Measurements from ENCODE around the gene LTBP4.
A peak's percentile ranks its signal among the peaks of the same experiment; 100 is the strongest.
"Not testable (repeated sequence)": the region's sequence is repeated elsewhere in the genome, so short reads cannot be mapped to it uniquely, and the experiment has no call there.

Gene LTBP4

GRCh38 chr19:40646743-40647254, 45.6 kb downstream of the LTBP4 start:
- no peak overlapping the region for H3K4me3 ChIP-seq (ENCODE audit: low read depth, low read length)
- DNase-seq (ENCODE audit: low read depth) = no peak
- TF ChIP-seq CTCF (IDR thresholded peaks at IDR 0.05; ENCODE audit: low read depth, low read length, missing control alignments) = no peak

GRCh38 chr19:40649903-40650675, 48.9 kb downstream of the LTBP4 start:
- in situ Hi-C loops (cut with HindIII; ENCODE audit: low sequenced_read_pairs); H3K4me3 ChIP-seq (ENCODE audit: low read depth, low read length); DNase-seq (ENCODE audit: low read depth): not testable (repeated sequence)

More at GRCh38 chr19:40646743-40647254, 45.6 kb downstream of the LTBP4 start:
- in situ Hi-C loops (cut with HindIII; ENCODE audit: low sequenced_read_pairs) = no loop called here

DNA sequence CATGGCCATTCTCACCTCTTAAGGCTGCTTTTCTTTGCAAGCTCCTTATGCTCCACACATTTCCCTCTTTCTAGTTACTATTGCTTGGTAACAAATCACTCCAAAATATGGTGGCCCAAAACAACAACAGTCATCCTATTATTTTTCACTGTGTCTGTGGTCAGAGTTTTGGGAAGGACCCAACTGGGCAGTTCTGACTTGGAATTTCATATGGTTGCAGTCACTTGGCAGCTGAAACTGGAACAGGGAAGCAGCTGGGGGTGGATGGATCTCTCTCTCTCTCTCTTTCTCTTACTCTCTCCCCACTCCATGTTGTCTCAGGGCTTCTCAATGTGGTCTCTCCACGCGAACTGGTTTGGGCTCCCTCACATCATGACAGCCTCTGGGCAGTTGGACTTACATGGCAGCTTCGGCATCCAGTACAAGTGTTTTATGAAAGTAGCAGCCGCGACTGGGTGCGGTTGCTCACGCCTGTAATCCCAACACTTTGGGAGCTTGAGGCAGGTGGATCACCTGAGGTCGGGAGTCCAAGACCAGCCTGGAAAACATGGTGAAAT, 49.7 kb downstream of the LTBP4 start:
- no peak for TF ChIP-seq CTCF (IDR thresholded peaks at IDR 0.05; ENCODE audit: low read depth, low read length, missing control alignments)
- in situ Hi-C loops (cut with HindIII; ENCODE audit: low sequenced_read_pairs) = no loop called here
- peak; percentile 82 for DNase-seq (ENCODE audit: low read depth)
- H3K4me3 ChIP-seq (ENCODE audit: low read depth, low read length) = no peak overlapping the region

DNA sequence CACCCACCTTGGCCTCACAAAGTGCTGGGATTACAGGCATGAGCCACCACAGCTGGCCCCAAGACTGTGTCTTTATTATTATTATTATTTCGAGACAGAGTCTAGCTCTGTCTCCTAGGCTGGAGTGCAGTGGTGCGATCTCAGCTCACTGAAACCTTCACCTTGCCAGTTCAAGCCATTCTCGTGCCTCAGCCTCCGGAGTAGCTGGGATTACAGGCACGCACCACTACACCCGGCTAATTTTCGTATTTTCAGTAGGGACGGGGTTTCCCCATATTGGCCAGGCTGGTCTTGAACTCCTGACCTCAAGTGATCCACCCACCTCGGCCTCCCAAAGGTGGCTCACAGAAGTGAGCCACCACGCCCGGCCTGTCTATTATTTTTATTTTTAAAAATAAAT, 51.1 kb downstream of the LTBP4 start:
- H3K4me3 ChIP-seq (ENCODE audit: low read depth, low read length); in situ Hi-C loops (cut with HindIII; ENCODE audit: low sequenced_read_pairs); DNase-seq (ENCODE audit: low read depth): not testable (repeated sequence)

DNA sequence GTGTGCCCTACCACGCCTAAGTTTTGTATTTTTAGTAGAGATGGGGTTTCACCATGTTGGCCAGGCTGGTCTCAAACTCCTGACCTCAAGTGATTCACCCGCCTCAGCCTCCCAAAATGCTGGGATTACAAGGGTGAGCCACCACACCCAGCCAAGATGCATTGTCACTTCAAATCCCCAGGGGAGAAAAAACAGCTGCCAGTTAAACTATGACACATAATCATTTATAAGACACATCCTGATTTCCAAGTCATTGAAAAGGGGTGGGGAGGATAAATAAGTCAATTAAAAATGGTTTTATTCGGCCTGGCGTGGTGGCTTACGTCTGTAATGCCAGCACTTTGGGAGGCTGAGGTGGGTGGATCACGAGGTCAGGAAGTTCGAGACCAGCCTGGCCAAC, 54.5 kb downstream of the LTBP4 start:
- DNase-seq (ENCODE audit: low read depth); in situ Hi-C loops (cut with HindIII; ENCODE audit: low sequenced_read_pairs); H3K4me3 ChIP-seq (ENCODE audit: low read depth, low read length): not testable (repeated sequence)

- in situ Hi-C loops (cut with HindIII; ENCODE audit: low sequenced_read_pairs) = no loop called here
- no peak for DNase-seq (ENCODE audit: low read depth)
- no peak overlapping the region for H3K4me3 ChIP-seq (ENCODE audit: low read depth, low read length)
- no peak for TF ChIP-seq CTCF (IDR thresholded peaks at IDR 0.05; ENCODE audit: low read depth, low read length, missing control alignments)
Observed at GRCh38 chr19:40658031-40658430, 56.9 kb downstream of the LTBP4 start.

GRCh38 chr19:40659116-40659515, 57.9 kb downstream of the LTBP4 start:
- in situ Hi-C loops (cut with HindIII; ENCODE audit: low sequenced_read_pairs) = no loop called here
- H3K4me3 ChIP-seq (ENCODE audit: low read depth, low read length) = no peak overlapping the region
- TF ChIP-seq CTCF (IDR thresholded peaks at IDR 0.05; ENCODE audit: low read depth, low read length, missing control alignments) = no peak
- DNase-seq (ENCODE audit: low read depth) = no peak

DNA sequence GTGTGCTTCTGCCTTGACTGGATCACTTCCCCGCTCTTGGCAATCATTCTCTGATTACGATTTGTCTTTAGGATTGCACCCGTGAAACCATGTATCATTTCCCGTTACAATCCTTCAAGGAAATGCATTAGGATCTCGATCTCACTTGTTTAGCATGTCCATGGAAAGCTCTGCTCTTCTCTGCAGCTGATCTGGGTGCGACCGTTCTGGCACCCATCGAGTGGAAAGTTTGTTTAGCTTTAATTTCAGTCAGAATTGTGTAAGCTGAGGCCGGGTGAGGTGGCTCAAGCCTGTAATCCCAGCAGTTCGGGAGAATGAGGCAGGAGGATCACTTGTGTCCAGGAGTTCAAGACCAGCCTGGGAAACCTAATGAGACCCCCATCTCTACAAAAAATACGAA, 58.4 kb downstream of the LTBP4 start:
- DNase-seq (ENCODE audit: low read depth) = no peak
- no peak for TF ChIP-seq CTCF (IDR thresholded peaks at IDR 0.05; ENCODE audit: low read depth, low read length, missing control alignments)
- in situ Hi-C loops (cut with HindIII; ENCODE audit: low sequenced_read_pairs) = no loop called here
- H3K4me3 ChIP-seq (ENCODE audit: low read depth, low read length) = no peak overlapping the region
